MCF 10A (cell line): Measurements from ENCODE around the gene CDK14. TPM values are rescaled to one million over a fixed set of nuclear protein-coding genes. Genes with fewer than 3 reads are reported as not detected.

Experiments used
- BruUV-seq: library from RNA; stranded (reverse); fragments of 400-500 nt; replicated peaks from 2 replicates; lab custom pipeline; 2021; lab: Mats Ljungman, UMichigan
- CTCF ChIA-PET: fragments of 300-600 bp; sonication (Branson Sonifier 250); formaldehyde crosslinking; extraction: SDS; loops from one replicate; lab custom pipeline; 2021; ENCODE audit warnings: antibody characterized with exemption, inconsistent platforms; lab: Yijun Ruan, JAX
- POLR2A ChIA-PET: fragments of 300-600, 350-650 bp; sonication (Branson Sonifier 250); formaldehyde crosslinking; extraction: SDS; loops from one replicate; lab custom pipeline; 2020; ENCODE audit warnings: antibody characterized with exemption, inconsistent platforms; lab: Yijun Ruan, JAX
- DNase-seq: peaks from one replicate; pipeline ENCODE4 v3.0.0-alpha.2; 2018; ENCODE audit not compliant: unreplicated experiment
- H3K27ac Mint-ChIP-seq: one replicate; pipeline ENCODE4 v1.8.0; 2022; ENCODE audit warnings: mild to moderate bottlenecking, low read depth, mixed read lengths; ENCODE audit not compliant: unreplicated experiment
- H3K27me3 Mint-ChIP-seq: one replicate; pipeline ENCODE4 v1.8.0; 2022; ENCODE audit warnings: mixed read lengths; ENCODE audit not compliant: insufficient read depth, unreplicated experiment
- H3K36me3 Mint-ChIP-seq: one replicate; pipeline ENCODE4 v1.8.0; 2022; ENCODE audit warnings: mild to moderate bottlenecking, moderate library complexity, mixed read lengths; ENCODE audit not compliant: insufficient read depth, unreplicated experiment
- H3K4me1 Mint-ChIP-seq: one replicate; pipeline ENCODE4 v1.8.0; 2022; ENCODE audit warnings: mixed read lengths; ENCODE audit not compliant: insufficient read depth, unreplicated experiment
- H3K4me3 Mint-ChIP-seq: one replicate; pipeline ENCODE4 v1.8.0; 2022; ENCODE audit warnings: mild to moderate bottlenecking, moderate library complexity, mixed read lengths; ENCODE audit not compliant: unreplicated experiment
- H3K9me3 Mint-ChIP-seq: one replicate; pipeline ENCODE4 v1.8.0; 2022; ENCODE audit warnings: mixed read lengths; ENCODE audit not compliant: unreplicated experiment
- CTCF ChIP-seq: fragments of 200-600 bp; IDR thresholded peaks from one replicate; pipeline ENCODE4 v1.8.0; 2022; ENCODE audit warnings: antibody characterized with exemption, mild to moderate bottlenecking; ENCODE audit not compliant: unreplicated experiment
- intact Hi-C: fragments of 100-400 bp; cut with micrococcal nuclease; formaldehyde crosslinking; loops from 2 replicates; pipeline ENCODE4 v1.14.1; 2022
- total RNA-seq: library from RNA; stranded (reverse); gene quantifications from 2 replicates; pipeline ENCODE4 v1.2.3, GENCODE V29; 2022

Gene CDK14
- total RNA-seq, 1 experiment from 2014 or later = 32.0 TPM

GRCh38 chr7:91135703-91136430 is 539.7 kb downstream of the CDK14 start:
- CTCF ChIA-PET = interaction anchor here (0.6 to 0.7 kb wide), 2 partner anchors 38 to 114 kb away, joined by 3 to 5 read pairs; no protein-coding TSS in a partner anchor
- no TSS peak for BruUV-seq
- DNase-seq = peak; percentile 47
- no peaks in the 10 kb centered on the region for H3K27me3 Mint-ChIP-seq
- H3K27ac Mint-ChIP-seq = no peak overlapping the region
- TF ChIP-seq CTCF = no peak
- H3K4me3 Mint-ChIP-seq = no peak overlapping the region
- POLR2A ChIA-PET = interaction anchor here (0.8 kb wide), 1 partner anchor 10 kb away, joined by 3 read pairs; no protein-coding TSS in a partner anchor
- intact Hi-C loops = no loop called here
- H3K36me3 Mint-ChIP-seq = peaks cover under 1% of the 10 kb centered on the region
- H3K4me1 Mint-ChIP-seq = peaks cover 9% of the 10 kb centered on the region
- H3K9me3 Mint-ChIP-seq = no peaks in the 10 kb centered on the region

- CTCF ChIA-PET = interaction anchor here (0.7 to 0.8 kb wide), 2 partner anchors 59 to 618 kb away, joined by 3 to 4 read pairs; no protein-coding TSS in a partner anchor
- intact Hi-C loops = no loop called here
- no TSS peak for BruUV-seq
Observed at GRCh38 chr7:91137153-91137787, 541.1 kb downstream of the CDK14 start.

GRCh38 chr7:91137788-91138368 is 541.8 kb downstream of the CDK14 start:
- no peak for DNase-seq
- CTCF ChIA-PET = no interaction called here
- Mint-ChIP-seq H3K9me3 (no peaks in the 10 kb centered on the region), H3K36me3 (peaks cover 4% of the 10 kb centered on the region), H3K4me1 (peaks cover 9% of the 10 kb centered on the region), H3K27ac (no peak overlapping the region), H3K4me3 (no peak overlapping the region), H3K27me3 (no peaks in the 10 kb centered on the region)
- no TSS peak for BruUV-seq
- POLR2A ChIA-PET = no interaction called here
- intact Hi-C loops = no loop called here
- TF ChIP-seq CTCF = no peak

More at GRCh38 chr7:91137153-91137787, 541.1 kb downstream of the CDK14 start:
- DNase-seq = no peak
- no peaks in the 10 kb centered on the region for H3K9me3 Mint-ChIP-seq
- POLR2A ChIA-PET = no interaction called here
- peaks cover 4% of the 10 kb centered on the region for H3K36me3 Mint-ChIP-seq
- peaks cover 9% of the 10 kb centered on the region for H3K4me1 Mint-ChIP-seq
- H3K27ac Mint-ChIP-seq = no peak overlapping the region
- H3K4me3 Mint-ChIP-seq = no peak overlapping the region
- TF ChIP-seq CTCF = no peak
- H3K27me3 Mint-ChIP-seq = no peaks in the 10 kb centered on the region

- no peaks in the 10 kb centered on the region for H3K27me3 Mint-ChIP-seq
- peaks cover 5% of the 10 kb centered on the region for H3K4me1 Mint-ChIP-seq
- intact Hi-C loops = no loop called here
- peaks cover 4% of the 10 kb centered on the region for H3K36me3 Mint-ChIP-seq
- ChIA-PET POLR2A (no interaction called here), CTCF (interaction anchor here (1.0 kb wide), 1 partner anchor 19 kb away, joined by 3 read pairs; no protein-coding TSS in a partner anchor)
- no peak for TF ChIP-seq CTCF
- no peak overlapping the region for H3K4me3 Mint-ChIP-seq
- no peak overlapping the region for H3K27ac Mint-ChIP-seq
- no peak for DNase-seq
- no peaks in the 10 kb centered on the region for H3K9me3 Mint-ChIP-seq
- no TSS peak for BruUV-seq
Observed at GRCh38 chr7:91140286-91140685, 544.2 kb downstream of the CDK14 start.
